Caki2 (cell line): Measurements from ENCODE around the gene GNB5. TPM values are rescaled to one million over a fixed set of nuclear protein-coding genes. Genes with fewer than 3 reads are reported as not detected.
A peak's percentile ranks its signal among the peaks of the same experiment; 100 is the strongest.
"Not testable (repeated sequence)": the region's sequence is repeated elsewhere in the genome, so short reads cannot be mapped to it uniquely, and the experiment has no call there.

Experiments used
- DNase-seq: peaks from one replicate; pipeline ENCODE4 v3.0.0-alpha.2; 2015; ENCODE audit warnings: low read depth
- in situ Hi-C: cut with HindIII; loops from 2 replicates; pipeline ENCODE4 v1.10.0; 2016; ENCODE audit warnings: low sequenced_read_pairs, low pct_unique_long_range_greater_than_20kb, mixed read lengths
- total RNA-seq: library from RNA; depleted of rRNA; stranded (reverse); fragments of >200 nt; shearing (Covaris generic); gene quantifications from 2 replicates; pipeline ENCODE4 v1.2.3, GENCODE V29; 2014; ENCODE audit warnings: low replicate concordance; rRNA removed

GNB5 gene
- 35.3 and 54.8 TPM in 2 replicates for total RNA-seq

- in situ Hi-C loops, result no loop called here
- DNase-seq, result no peak
Observed at GRCh38 chr15:52191207-52191606, at the start of gene GNB5. TSS of gene GNB5 (minus strand) at chr15:52191392. CDS start at chr15:52184676, 6,716 bp downstream.

GRCh38 chr15:52240166-52240565 is 49.0 kb upstream of the GNB5 start:
- DNase-seq, result no peak
- in situ Hi-C loops, result no loop called here

GRCh38 chr15:52238989-52239525 is 47.9 kb upstream of the GNB5 start:
- in situ Hi-C loops, DNase-seq: not testable (repeated sequence)

GRCh38 chr15:52238149-52238548 is 47.0 kb upstream of the GNB5 start:
- DNase-seq, result no peak
- in situ Hi-C loops, result no loop called here

- DNase-seq, result no peak
- in situ Hi-C loops, result no loop called here
Observed at GRCh38 chr15:52236013-52236412, 44.8 kb upstream of the GNB5 start.

GRCh38 chr15:52234596-52235541 is 43.7 kb upstream of the GNB5 start:
- no peak for DNase-seq
- in situ Hi-C loops, result no loop called here

GRCh38 chr15:52233405-52233804 is 42.2 kb upstream of the GNB5 start:
- in situ Hi-C loops, result no loop called here
- no peak for DNase-seq

GRCh38 chr15:52232327-52232726 is 41.1 kb upstream of the GNB5 start:
- DNase-seq, result no peak
- in situ Hi-C loops, result no loop called here

GRCh38 chr15:52230073-52230472 is 38.9 kb upstream of the GNB5 start:
- DNase-seq, result no peak
- in situ Hi-C loops, result no loop called here

GRCh38 chr15:52228921-52229320 is 37.7 kb upstream of the GNB5 start:
- DNase-seq, result peak; percentile 58
- in situ Hi-C loops, result no loop called here

- in situ Hi-C loops, result no loop called here
- peak; percentile 57 for DNase-seq
Observed at GRCh38 chr15:52227456-52227855, 36.3 kb upstream of the GNB5 start.

GRCh38 chr15:52225230-52225629 is 34.0 kb upstream of the GNB5 start:
- in situ Hi-C loops, result no loop called here
- no peak for DNase-seq

- in situ Hi-C loops, result no loop called here
- DNase-seq, result no peak
Observed at GRCh38 chr15:52224211-52224610, 33.0 kb upstream of the GNB5 start.

GRCh38 chr15:52221730-52222129 is 30.5 kb upstream of the GNB5 start:
- in situ Hi-C loops, result no loop called here

GRCh38 chr15:52220937-52221660 is 29.9 kb upstream of the GNB5 start:
- no peak for DNase-seq
- in situ Hi-C loops, result no loop called here

More at GRCh38 chr15:52221730-52222129, 30.5 kb upstream of the GNB5 start:
- DNase-seq, result no peak

- no peak for DNase-seq
- in situ Hi-C loops, result no loop called here
Observed at GRCh38 chr15:52220251-52220650, 29.1 kb upstream of the GNB5 start.

- no peak for DNase-seq
- in situ Hi-C loops, result no loop called here
Observed at GRCh38 chr15:52218816-52219215, 27.6 kb upstream of the GNB5 start.

GRCh38 chr15:52218371-52218770 is 27.2 kb upstream of the GNB5 start:
- DNase-seq, result no peak
- in situ Hi-C loops, result no loop called here

- DNase-seq, result no peak
- in situ Hi-C loops, result no loop called here
Observed at GRCh38 chr15:52217186-52217585, 26.0 kb upstream of the GNB5 start.
